Astrocyte (in vitro differentiated cells and primary cell): Measurements from ENCODE around the gene TOP3B. TPM values are rescaled to one million over a fixed set of nuclear protein-coding genes. Genes with fewer than 3 reads are reported as not detected.

Experiments used
- DNase-seq: peaks from one replicate; pipeline ENCODE4 v3.0.0-alpha.2; 2010; ENCODE audit warnings: low read depth
- FAIRE-seq: peaks from 2 replicates; lab custom pipeline; 2011; peaks lifted over from hg19 to GRCh38; lab: Jason Lieb, UNC
- H2AFZ ChIP-seq: 2 replicates; pipeline ENCODE4 v1.6.0; 2012; ENCODE audit warnings: low read depth, low read length, inconsistent platforms
- H3K27ac ChIP-seq: 2 replicates; pipeline ENCODE4 v1.5.1; 2011; ENCODE audit warnings: low read depth, low read length, inconsistent platforms
- H3K27me3 ChIP-seq: 2 replicates; pipeline ENCODE4 v1.6.0; 2011; ENCODE audit warnings: low read length, inconsistent platforms; ENCODE audit not compliant: insufficient read depth
- H3K36me3 ChIP-seq: 2 replicates; pipeline ENCODE4 v1.5.1; 2011; ENCODE audit warnings: low read length, inconsistent platforms; ENCODE audit not compliant: insufficient read depth
- H3K4me1 ChIP-seq: 2 replicates; pipeline ENCODE4 v1.5.1; 2011; ENCODE audit warnings: low read length, inconsistent platforms; ENCODE audit not compliant: insufficient read depth
- H3K4me2 ChIP-seq: 2 replicates; pipeline ENCODE4 v1.6.0; 2012; ENCODE audit warnings: low read length, inconsistent platforms
- H3K4me3 ChIP-seq: 2 replicates; pipeline ENCODE4 v1.5.1; 2011; ENCODE audit warnings: low read depth, mild to moderate bottlenecking, low read length, inconsistent platforms; ENCODE audit not compliant: insufficient read depth
- H3K79me2 ChIP-seq: 2 replicates; pipeline ENCODE4 v1.6.0; 2012; ENCODE audit warnings: mild to moderate bottlenecking, low read length, inconsistent platforms; ENCODE audit not compliant: insufficient read depth
- H3K9ac ChIP-seq: 2 replicates; pipeline ENCODE4 v1.6.0; 2012; ENCODE audit warnings: mild to moderate bottlenecking, low read length, inconsistent platforms
- H3K9me3 ChIP-seq: 2 replicates; pipeline ENCODE4 v1.5.1; 2012; ENCODE audit warnings: low read depth, mild to moderate bottlenecking, low read length, inconsistent platforms; ENCODE audit not compliant: insufficient read depth
- H4K20me1 ChIP-seq: 2 replicates; pipeline ENCODE4 v1.6.0; 2012; ENCODE audit warnings: low read length, inconsistent platforms; ENCODE audit not compliant: insufficient read depth
- H3K27ac Mint-ChIP-seq: one replicate; pipeline ENCODE4 v1.8.0; 2021; ENCODE audit warnings: mild to moderate bottlenecking, mixed read lengths; ENCODE audit not compliant: unreplicated experiment
- H3K27me3 Mint-ChIP-seq: one replicate; pipeline ENCODE4 v1.8.0; 2021; ENCODE audit warnings: low read depth, mixed read lengths; ENCODE audit not compliant: unreplicated experiment
- H3K36me3 Mint-ChIP-seq: one replicate; pipeline ENCODE4 v1.8.0; 2021; ENCODE audit warnings: low read depth, mixed read lengths; ENCODE audit not compliant: unreplicated experiment
- H3K4me1 Mint-ChIP-seq: one replicate; pipeline ENCODE4 v1.8.0; 2021; ENCODE audit warnings: low read depth, mixed read lengths; ENCODE audit not compliant: unreplicated experiment
- H3K4me3 Mint-ChIP-seq: one replicate; pipeline ENCODE4 v1.8.0; 2021; ENCODE audit warnings: mild to moderate bottlenecking, moderate library complexity, mixed read lengths; ENCODE audit not compliant: unreplicated experiment
- H3K9me3 Mint-ChIP-seq: one replicate; pipeline ENCODE4 v1.8.0; 2021; ENCODE audit warnings: mild to moderate bottlenecking, mixed read lengths; ENCODE audit not compliant: unreplicated experiment
- CTCF ChIP-seq: IDR thresholded peaks from 2 replicates; pipeline ENCODE4 v1.5.1; 2011; ENCODE audit warnings: low read depth, mild to moderate bottlenecking, inconsistent platforms, low read length, moderate library complexity; ENCODE audit not compliant: insufficient read depth
- EZH2 ChIP-seq: IDR thresholded peaks from 2 replicates; pipeline ENCODE4 v1.6.1; 2012; ENCODE audit warnings: mild to moderate bottlenecking, low read length, inconsistent platforms; ENCODE audit not compliant: insufficient read depth
- total RNA-seq: library from RNA; stranded (reverse); gene quantifications from 2 replicates; pipeline ENCODE4 v1.2.1, GENCODE V29; 2021

TOP3B gene
- total RNA-seq, 1 donor from 2014 or later: 37.3 TPM

GRCh38 chr22:22020425-22020852 is 37.9 kb upstream of the TOP3B start:
- Histone ChIP-seq H3K9me3 (no peaks in the 10 kb centered on the region), H3K79me2 (no peaks in the 10 kb centered on the region), H4K20me1 (no peaks in the 10 kb centered on the region), H3K27ac (no peak overlapping the region), H3K4me3 (no peak overlapping the region), H2AFZ (no peak overlapping the region), H3K27me3 (no peaks in the 10 kb centered on the region), H3K9ac (no peak overlapping the region), H3K4me1 (no peaks in the 10 kb centered on the region), H3K4me2 (no peak overlapping the region), H3K36me3 (no peaks in the 10 kb centered on the region)
- TF ChIP-seq EZH2: no peak
- TF ChIP-seq CTCF: no peak
- DNase-seq (no peak), FAIRE-seq (no peak)
- Mint-ChIP-seq H3K4me1 (peaks cover 9% of the 10 kb centered on the region), H3K27ac (no peak overlapping the region), H3K4me3 (no peak overlapping the region), H3K27me3 (peaks cover 11% of the 10 kb centered on the region), H3K9me3 (no peaks in the 10 kb centered on the region), H3K36me3 (no peaks in the 10 kb centered on the region)

- Histone ChIP-seq H3K36me3 (no peaks in the 10 kb centered on the region), H4K20me1 (no peaks in the 10 kb centered on the region), H3K9ac (no peak overlapping the region), H3K9me3 (no peaks in the 10 kb centered on the region), H3K4me1 (no peaks in the 10 kb centered on the region), H3K27me3 (no peaks in the 10 kb centered on the region), H3K4me3 (no peak overlapping the region), H3K79me2 (no peaks in the 10 kb centered on the region), H3K4me2 (no peak overlapping the region), H2AFZ (no peak overlapping the region), H3K27ac (no peak overlapping the region)
- H3K36me3 Mint-ChIP-seq: no peaks in the 10 kb centered on the region
- no peak overlapping the region for H3K4me3 Mint-ChIP-seq
- FAIRE-seq (no peak), DNase-seq (no peak)
- H3K9me3 Mint-ChIP-seq: no peaks in the 10 kb centered on the region
- H3K27me3 Mint-ChIP-seq: peaks cover 6% of the 10 kb centered on the region
- H3K27ac Mint-ChIP-seq: no peak overlapping the region
- no peak for TF ChIP-seq EZH2
- no peak for TF ChIP-seq CTCF
- peaks cover 9% of the 10 kb centered on the region for H3K4me1 Mint-ChIP-seq
Observed at GRCh38 chr22:22019659-22020424, 37.3 kb upstream of the TOP3B start.
